HCT116 (cell line): ENCODE measurements around the gene ASNS. TPM values are rescaled to one million over a fixed set of nuclear protein-coding genes. Genes with fewer than 3 reads are reported as not detected.

Experiments used
- ATAC-seq: fragments of 200-7000 bp; cut with Tn5 transposase; 2 replicates; pipeline ENCODE4 v1.9.1; 2020; ENCODE audit warnings: mild to moderate bottlenecking, moderate library complexity
- BruUV-seq: library from RNA; stranded (reverse); fragments of 400-500 nt; replicated peaks from 2 replicates; lab custom pipeline; 2021; lab: Mats Ljungman, UMichigan
- CTCF ChIA-PET: fragments of 300-600 bp; sonication (Branson Sonifier 250); formaldehyde crosslinking; loops from one replicate; lab custom pipeline; 2021; ENCODE audit warnings: antibody characterized with exemption; lab: Charles Lee
- POLR2A ChIA-PET: fragments of 300-600, 350-600 bp; sonication (Branson Sonifier 250); formaldehyde crosslinking; loops from one replicate; lab custom pipeline; 2021; ENCODE audit warnings: antibody characterized with exemption; lab: Charles Lee
- RAD21 ChIA-PET, 2 experiments: fragments of 300-600 bp; sonication (Branson Sonifier 250); formaldehyde crosslinking; loops; one replicate each; lab custom pipeline; 2023; ENCODE audit warnings: low total read pairs in 2 of 2; ENCODE audit not compliant: uncharacterized antibody in 2 of 2, unreplicated experiment in 2 of 2, low non-redundant PET in 1 of 2; lab: Charles Lee
- DNase-seq: peaks from one replicate; pipeline ENCODE4 v3.0.0-alpha.2; 2010; ENCODE audit warnings: low read depth, low spot score
- H2AFZ ChIP-seq: fragments of 200-600 bp; shearing (Covaris generic), sonication (generic); 2 replicates; pipeline ENCODE4 v1.6.1; 2017; ENCODE audit warnings: low read depth, mixed run types, mixed read lengths, antibody characterized with exemption, low read length; ENCODE audit not compliant: poor library complexity, severe bottlenecking
- H3K27ac ChIP-seq: 2 replicates; pipeline ENCODE4 v1.5.1; 2012; ENCODE audit warnings: low read depth, low read length
- H3K27me3 ChIP-seq: fragments of 200-600 bp; sonication (generic); 2 replicates; pipeline ENCODE4 v1.6.1; 2016; ENCODE audit warnings: mixed run types, low read length, mixed read lengths; ENCODE audit not compliant: insufficient read depth
- H3K36me3 ChIP-seq, 2 experiments: fragments of 200-500 bp in 1 of 2; fragments of 200-600 bp in 1 of 2; sonication (Bioruptor generic) in 1 of 2; sonication (generic) in 1 of 2; 2 replicates each; pipeline versions ENCODE4 v1.5.1 to v1.6.1; 2014 to 2016; ENCODE audit warnings: low read length in 2 of 2, inconsistent platforms in 1 of 2, mixed read lengths in 1 of 2, mixed run types in 1 of 2; ENCODE audit not compliant: insufficient read depth in 2 of 2, control insufficient read depth in 1 of 2
- H3K4me1 ChIP-seq, 2 experiments: fragments of 200-600 bp in 1 of 2; sonication (generic) in 1 of 2; 2 replicates each; pipeline versions ENCODE4 v1.5.1 to v1.6.1; 2012 to 2017; ENCODE audit warnings: low read length in 2 of 2, inconsistent platforms in 1 of 2, mild to moderate bottlenecking in 1 of 2, mixed read lengths in 1 of 2, mixed run types in 1 of 2, moderate library complexity in 1 of 2; ENCODE audit not compliant: insufficient read depth in 2 of 2, control insufficient read depth in 1 of 2
- H3K4me2 ChIP-seq: fragments of 200-600 bp; sonication (generic); 2 replicates; pipeline ENCODE4 v1.6.1; 2017; ENCODE audit warnings: mixed run types, low read length, mixed read lengths
- H3K4me3 ChIP-seq, 2 experiments: fragments of 200-600 bp in 1 of 2; sonication (generic) in 1 of 2; replicated peaks in 1 of 2; 2 replicates each; pipeline ENCODE4 v1.5.1; 2011 to 2016; ENCODE audit warnings: low read length in 2 of 2, control low read depth in 1 of 2, low read depth in 1 of 2, mild to moderate bottlenecking in 1 of 2, mixed read lengths in 1 of 2, mixed run types in 1 of 2
- H3K79me2 ChIP-seq: fragments of 200-600 bp; sonication (generic); 2 replicates; pipeline ENCODE4 v1.6.1; 2017; ENCODE audit warnings: mild to moderate bottlenecking, mixed run types, low read length, moderate library complexity, mixed read lengths; ENCODE audit not compliant: insufficient read depth
- H3K9ac ChIP-seq: fragments of 200-600 bp; sonication (generic); 2 replicates; pipeline ENCODE4 v1.6.1; 2016; ENCODE audit warnings: low read length, mixed read lengths
- H3K9me2 ChIP-seq: fragments of 200-600 bp; sonication (generic), shearing (Covaris generic); 2 replicates; pipeline ENCODE4 v1.6.1; 2017; ENCODE audit warnings: mixed run types, mild to moderate bottlenecking, moderate library complexity; ENCODE audit not compliant: insufficient read depth
- H3K9me3 ChIP-seq, 2 experiments: fragments of 200-500 bp in 1 of 2; fragments of 200-600 bp in 1 of 2; sonication (Bioruptor generic) in 1 of 2; sonication (generic) in 1 of 2; 2 replicates each; pipeline ENCODE4 v1.6.1; 2014 to 2017; ENCODE audit warnings: low read length in 2 of 2, mixed read lengths in 2 of 2, inconsistent platforms in 1 of 2, low read depth in 1 of 2, mild to moderate bottlenecking in 1 of 2, mixed run types in 1 of 2, moderate library complexity in 1 of 2; ENCODE audit not compliant: control insufficient read depth in 1 of 2, insufficient read depth in 1 of 2
- H4K20me1 ChIP-seq: fragments of 200-600 bp; sonication (generic), shearing (Covaris generic); 2 replicates; pipeline ENCODE4 v1.6.1; 2017; ENCODE audit warnings: mixed run types, mild to moderate bottlenecking, moderate library complexity; ENCODE audit not compliant: insufficient read depth
- ELF1 ChIP-seq: IDR thresholded peaks from 2 replicates; pipeline ENCODE4 v1.6.1; 2012; ENCODE audit warnings: low read depth, borderline replicate concordance
- SP1 ChIP-seq: IDR thresholded peaks from 2 replicates; pipeline ENCODE4 v1.6.1; 2012; ENCODE audit warnings: low read depth
- YY1 ChIP-seq: IDR thresholded peaks from 2 replicates; pipeline ENCODE4 v1.6.1; 2011; ENCODE audit warnings: low read length, low read depth, moderate library complexity, mild to moderate bottlenecking; ENCODE audit not compliant: insufficient replicate concordance; ENCODE audit errors: extremely low read depth
- ZFX ChIP-seq: fragments of 450-650 bp; IDR thresholded peaks from 2 replicates; pipeline ENCODE4 v1.6.1; 2017
- intact Hi-C: fragments of 100-400 bp; cut with micrococcal nuclease; formaldehyde crosslinking; loops from 2 replicates; pipeline ENCODE4 v1.10.0; 2022
- total RNA-seq: library from RNA; stranded (reverse); gene quantifications from one replicate; pipeline ENCODE4 v1.2.1, GENCODE V29; 2021; ENCODE audit not compliant: unreplicated experiment
- TF ChIP-seq, protein P1 (sequence below): IDR thresholded peaks from 2 replicates; pipeline ENCODE4 v1.6.1; 2012; ENCODE audit warnings: low read depth

The ASNS gene
- total RNA-seq, 1 experiment from 2014 or later: 282 TPM

DNA sequence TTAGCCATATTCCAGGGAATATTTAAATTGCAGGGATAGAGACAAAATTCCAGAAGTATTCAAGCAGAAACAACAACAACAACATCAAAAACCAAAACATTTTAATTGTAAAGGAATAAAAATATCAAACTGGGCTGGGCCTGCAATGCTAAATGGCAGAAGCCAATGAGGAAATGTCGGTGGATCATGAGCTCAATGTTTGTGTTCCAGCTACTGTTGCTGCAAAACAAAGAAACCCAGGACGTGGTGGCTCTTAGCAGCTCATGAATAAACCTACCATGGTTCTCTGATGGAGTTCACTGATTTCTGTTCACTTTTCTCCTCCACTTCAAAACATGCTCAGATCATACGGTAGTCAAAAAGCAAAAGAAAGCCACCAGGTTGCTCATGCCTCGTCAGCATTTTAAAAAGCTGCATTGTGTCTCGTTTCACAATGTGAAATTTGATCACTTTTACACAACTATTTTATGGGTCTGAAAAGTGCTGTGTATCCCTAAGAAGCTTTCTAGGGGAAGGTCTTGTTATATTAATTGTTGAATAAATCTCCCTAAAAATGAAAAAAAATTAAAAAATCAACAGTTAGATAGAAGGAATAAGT, 54.0 kb downstream of the ASNS start:
- H3K4me3 ChIP-seq: no peak overlapping the region
- intact Hi-C loops: no loop called here
- no peaks in the 10 kb centered on the region for H3K36me3 ChIP-seq
- H4K20me1 ChIP-seq: no peaks in the 10 kb centered on the region
- ChIA-PET POLR2A (no interaction called here), CTCF (interaction anchor here (1.2 kb wide), 1 partner anchor 319 kb away, joined by 4 read pairs; no protein-coding TSS in a partner anchor), RAD21 (no interaction called here)
- DNase-seq (no peak), ATAC-seq (no peak)
- H3K27ac ChIP-seq: no peak overlapping the region
- no TSS peak for BruUV-seq
- H3K4me2 ChIP-seq: no peak overlapping the region
- TF ChIP-seq SP1 (no peak), ZFX (no peak), ELF1 (no peak), YY1 (no peak)
- TF ChIP-seq, protein P1, sequence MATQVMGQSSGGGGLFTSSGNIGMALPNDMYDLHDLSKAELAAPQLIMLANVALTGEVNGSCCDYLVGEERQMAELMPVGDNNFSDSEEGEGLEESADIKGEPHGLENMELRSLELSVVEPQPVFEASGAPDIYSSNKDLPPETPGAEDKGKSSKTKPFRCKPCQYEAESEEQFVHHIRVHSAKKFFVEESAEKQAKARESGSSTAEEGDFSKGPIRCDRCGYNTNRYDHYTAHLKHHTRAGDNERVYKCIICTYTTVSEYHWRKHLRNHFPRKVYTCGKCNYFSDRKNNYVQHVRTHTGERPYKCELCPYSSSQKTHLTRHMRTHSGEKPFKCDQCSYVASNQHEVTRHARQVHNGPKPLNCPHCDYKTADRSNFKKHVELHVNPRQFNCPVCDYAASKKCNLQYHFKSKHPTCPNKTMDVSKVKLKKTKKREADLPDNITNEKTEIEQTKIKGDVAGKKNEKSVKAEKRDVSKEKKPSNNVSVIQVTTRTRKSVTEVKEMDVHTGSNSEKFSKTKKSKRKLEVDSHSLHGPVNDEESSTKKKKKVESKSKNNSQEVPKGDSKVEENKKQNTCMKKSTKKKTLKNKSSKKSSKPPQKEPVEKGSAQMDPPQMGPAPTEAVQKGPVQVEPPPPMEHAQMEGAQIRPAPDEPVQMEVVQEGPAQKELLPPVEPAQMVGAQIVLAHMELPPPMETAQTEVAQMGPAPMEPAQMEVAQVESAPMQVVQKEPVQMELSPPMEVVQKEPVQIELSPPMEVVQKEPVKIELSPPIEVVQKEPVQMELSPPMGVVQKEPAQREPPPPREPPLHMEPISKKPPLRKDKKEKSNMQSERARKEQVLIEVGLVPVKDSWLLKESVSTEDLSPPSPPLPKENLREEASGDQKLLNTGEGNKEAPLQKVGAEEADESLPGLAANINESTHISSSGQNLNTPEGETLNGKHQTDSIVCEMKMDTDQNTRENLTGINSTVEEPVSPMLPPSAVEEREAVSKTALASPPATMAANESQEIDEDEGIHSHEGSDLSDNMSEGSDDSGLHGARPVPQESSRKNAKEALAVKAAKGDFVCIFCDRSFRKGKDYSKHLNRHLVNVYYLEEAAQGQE: no peak
- H3K9ac ChIP-seq: no peak overlapping the region
- no peaks in the 10 kb centered on the region for H3K4me1 ChIP-seq
- no peaks in the 10 kb centered on the region for H3K79me2 ChIP-seq
- no peaks in the 10 kb centered on the region for H3K27me3 ChIP-seq
- H2AFZ ChIP-seq: no peak overlapping the region
- no peaks in the 10 kb centered on the region for H3K9me2 ChIP-seq
- H3K9me3 ChIP-seq: no peaks in the 10 kb centered on the region

Other genes with a start within 250 kb of the ASNS start
- gene TAC1, start 140.3 kb downstream of the ASNS start, total RNA-seq: not detected
- not detected for gene OCM2, start 117.8 kb upstream of the ASNS start, total RNA-seq
- 17.8 TPM for gene LMTK2, start 234.5 kb upstream of the ASNS start, total RNA-seq